Umbilical cord (tissue), 2 donors: Measurements from ENCODE around the gene ZBED6. TPM values are rescaled to one million over a fixed set of nuclear protein-coding genes. Genes with fewer than 3 reads are reported as not detected.

Source experiments
- DNase-seq: peaks from one replicate; pipeline ENCODE4 v3.0.0-alpha.2; 2015; ENCODE audit warnings: low spot score
- total RNA-seq: library from RNA; depleted of rRNA; stranded (reverse); fragments of >200 nt; gene quantifications from one replicate; pipeline ENCODE4 v1.2.3, GENCODE V29; 2014; ENCODE audit warnings: low replicate concordance; ENCODE audit not compliant: insufficient read depth

The ZBED6 gene
- total RNA-seq, 1 donor from 2014 or later = 11.8 TPM

GRCh38 chr1:203840208-203840808 lies 44.9 kb downstream of the ZBED6 start:
- no peak for DNase-seq

DNA sequence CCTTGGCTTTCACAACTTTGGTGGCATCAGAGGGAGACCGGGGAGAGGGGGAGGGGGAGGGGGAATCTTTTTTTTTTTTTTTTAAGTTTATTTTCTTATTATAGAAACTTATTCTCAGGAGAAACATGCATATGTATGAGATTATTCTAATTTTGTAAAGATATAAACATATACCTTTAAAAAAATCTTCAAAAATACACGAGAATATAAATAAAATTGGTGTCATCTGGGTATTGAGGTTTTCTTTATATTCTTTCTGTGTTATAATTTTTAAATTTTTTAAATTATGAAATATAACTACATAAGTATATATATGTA lies 47.1 kb downstream of the ZBED6 start:
- no peak for DNase-seq

DNA sequence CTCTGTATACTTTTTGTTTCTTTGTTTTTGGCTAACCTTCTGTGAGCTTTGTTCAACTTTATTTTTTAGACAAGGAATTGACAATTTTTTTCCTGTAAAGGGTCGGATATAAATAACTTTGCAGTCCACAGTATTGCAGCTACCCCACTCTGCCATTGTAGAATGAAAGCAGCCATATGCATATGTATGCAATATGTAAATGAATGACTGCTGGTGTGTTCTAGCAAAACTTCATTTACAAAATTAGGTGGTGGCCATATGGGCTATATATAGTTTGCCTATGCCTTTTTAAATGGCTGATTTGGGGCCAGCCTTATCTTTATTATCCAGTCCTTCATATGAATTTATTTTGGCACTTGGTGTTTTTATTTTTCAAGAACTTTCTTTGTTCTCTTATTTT lies 48.0 kb downstream of the ZBED6 start:
- DNase-seq = no peak

Other genes with a start within 250 kb of the ZBED6 start
- 91.5 TPM for gene ATP2B4, start 168.8 kb upstream of the ZBED6 start, total RNA-seq
- 4.1 TPM for gene LAX1, start 30.4 kb upstream of the ZBED6 start, total RNA-seq
- gene ZC3H11A, start within 50 bp of the ZBED6 start, total RNA-seq = 109 TPM
- 51.5 TPM for gene SNRPE, start 66.0 kb downstream of the ZBED6 start, total RNA-seq